Activated CD8-positive, alpha-beta memory T cell treated with anti-CD3 and anti-CD28 coated beads, Interleukin-2, amount 10 ng/mL, durations not matched to agents 7 days and 5 days (primary cell): ENCODE data around the gene ZNF346. TPM values are rescaled to one million over a fixed set of nuclear protein-coding genes. Genes with fewer than 3 reads are reported as not detected.

Source experiments
- ATAC-seq: fragments of 150-1000 bp; cut with Tn5 transposase; one replicate; pipeline ENCODE4 v1.10.0; 2021; ENCODE audit warnings: moderate library complexity
- CTCF ChIA-PET: fragments of 350-600 bp; sonication (Branson Sonifier 250); formaldehyde crosslinking; loops from one replicate; lab custom pipeline; 2021; ENCODE audit warnings: antibody characterized with exemption; lab: Charles Lee
- DNase-seq: peaks from one replicate; pipeline ENCODE4 v3.0.0-alpha.2; 2020
- H3K27ac Mint-ChIP-seq: one replicate; pipeline ENCODE4 v1.8.0; 2021; ENCODE audit warnings: mild to moderate bottlenecking, mixed read lengths
- H3K27me3 Mint-ChIP-seq: one replicate; pipeline ENCODE4 v1.8.0; 2021; ENCODE audit warnings: mixed read lengths
- H3K36me3 Mint-ChIP-seq: one replicate; pipeline ENCODE4 v1.8.0; 2021; ENCODE audit warnings: mild to moderate bottlenecking, mixed read lengths
- H3K4me1 Mint-ChIP-seq: one replicate; pipeline ENCODE4 v1.8.0; 2021; ENCODE audit warnings: mixed read lengths
- H3K4me3 Mint-ChIP-seq: one replicate; pipeline ENCODE4 v1.8.0; 2021; ENCODE audit warnings: mild to moderate bottlenecking, moderate library complexity, mixed read lengths
- H3K9me3 Mint-ChIP-seq: one replicate; pipeline ENCODE4 v1.8.0; 2022; ENCODE audit warnings: low read depth, mixed read lengths
- total RNA-seq, 2 experiments: library from RNA; stranded (reverse); gene quantifications; one replicate each; pipeline ENCODE4 v1.2.3, GENCODE V29; 2021

ZNF346 gene
- total RNA-seq, 2 experiments from 2014 or later = 28.8 to 31.2 TPM

DNA sequence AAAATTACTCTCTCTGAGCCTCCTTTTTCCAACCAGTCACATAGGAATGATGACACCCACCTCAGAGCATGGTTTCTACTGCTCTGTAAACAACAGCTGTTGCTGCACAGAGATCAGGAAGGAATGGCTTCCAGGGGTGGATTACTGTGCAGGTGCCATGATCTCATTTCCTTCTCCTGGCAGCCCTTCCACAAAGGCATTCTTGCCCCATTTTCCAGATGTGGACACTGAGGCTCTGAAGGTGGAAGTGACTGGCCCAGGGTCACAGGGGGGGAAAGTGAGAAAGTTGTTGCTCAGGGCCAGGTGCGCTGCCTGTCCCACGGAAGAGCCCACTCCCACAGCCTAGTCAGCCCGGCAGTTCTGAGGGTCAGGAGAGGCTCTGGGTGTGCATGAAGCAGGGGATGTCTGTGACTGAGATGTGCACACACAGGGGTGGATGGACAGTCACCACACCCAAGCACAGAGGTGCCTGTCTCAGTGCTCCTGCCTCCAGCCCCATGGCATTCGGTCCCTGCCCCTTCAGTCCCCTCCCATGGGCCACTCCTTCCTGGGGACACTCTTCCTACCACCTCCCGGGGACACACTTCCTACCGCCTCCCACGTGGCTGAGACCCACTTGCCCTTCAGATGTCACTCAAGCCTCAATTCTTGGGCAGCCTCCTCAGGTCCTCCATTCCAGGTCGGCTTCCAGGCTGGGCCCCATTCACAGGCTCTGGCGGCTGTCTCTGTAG, 81.2 kb downstream of the ZNF346 start:
- H3K4me1 Mint-ChIP-seq = no peaks in the 10 kb centered on the region
- H3K9me3 Mint-ChIP-seq = no peaks in the 10 kb centered on the region
- H3K36me3 Mint-ChIP-seq = no peaks in the 10 kb centered on the region
- no peak for ATAC-seq
- no peak overlapping the region for H3K4me3 Mint-ChIP-seq
- CTCF ChIA-PET = interaction anchor here (1.5 to 1.9 kb wide), 2 partner anchors 10 to 33 kb away, joined by 6 to 12 read pairs; no protein-coding TSS in a partner anchor
- DNase-seq = no peak
- no peak overlapping the region for H3K27ac Mint-ChIP-seq
- H3K27me3 Mint-ChIP-seq = peaks cover 8% of the 10 kb centered on the region

DNA sequence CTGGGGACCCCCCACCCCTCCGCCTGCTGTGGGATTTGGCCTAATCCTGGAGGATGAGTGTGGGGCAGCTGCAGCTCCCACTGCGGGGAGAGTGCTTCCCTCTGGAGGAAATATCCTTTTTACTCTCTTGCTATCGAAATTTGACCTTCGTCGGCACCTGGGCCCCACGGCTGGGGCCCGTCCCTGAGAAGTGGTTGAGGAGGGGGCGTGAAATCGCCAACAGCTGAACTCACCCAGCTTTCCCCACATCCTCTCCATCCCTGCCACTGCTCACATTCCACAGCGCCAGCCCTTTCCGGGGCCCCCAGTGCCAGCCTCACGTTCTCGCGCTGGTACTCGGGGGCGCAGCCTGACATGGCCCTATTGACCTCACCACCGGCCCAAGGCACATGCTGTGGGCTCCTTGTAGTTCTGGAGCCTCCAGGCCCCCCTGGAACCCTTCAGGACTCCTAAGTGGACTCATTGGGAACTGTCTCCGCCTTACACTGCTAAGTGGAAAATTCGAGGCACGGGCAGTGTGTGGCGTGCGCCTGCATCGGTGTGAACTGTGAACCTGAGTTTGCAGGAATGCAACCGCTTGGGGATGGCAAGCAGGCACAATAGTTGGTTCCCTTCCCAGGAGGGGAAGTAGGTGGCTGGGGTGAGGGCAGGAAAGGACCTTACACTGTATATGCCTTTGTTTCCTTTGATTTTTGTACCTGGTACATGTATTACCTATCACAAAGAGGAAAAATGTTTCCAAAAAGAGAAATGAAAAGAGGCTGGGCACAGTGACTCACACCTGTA, 83.4 kb downstream of the ZNF346 start:
- DNase-seq (no peak), ATAC-seq (no peak)
- no peaks in the 10 kb centered on the region for H3K36me3 Mint-ChIP-seq
- H3K27ac Mint-ChIP-seq = no peak overlapping the region
- H3K4me3 Mint-ChIP-seq = no peak overlapping the region
- H3K9me3 Mint-ChIP-seq = no peaks in the 10 kb centered on the region
- CTCF ChIA-PET = interaction anchor here (1.9 kb wide), 1 partner anchor 8 kb away, joined by 12 read pairs; no protein-coding TSS in a partner anchor
- no peaks in the 10 kb centered on the region for H3K4me1 Mint-ChIP-seq
- H3K27me3 Mint-ChIP-seq = peaks cover 3% of the 10 kb centered on the region

DNA sequence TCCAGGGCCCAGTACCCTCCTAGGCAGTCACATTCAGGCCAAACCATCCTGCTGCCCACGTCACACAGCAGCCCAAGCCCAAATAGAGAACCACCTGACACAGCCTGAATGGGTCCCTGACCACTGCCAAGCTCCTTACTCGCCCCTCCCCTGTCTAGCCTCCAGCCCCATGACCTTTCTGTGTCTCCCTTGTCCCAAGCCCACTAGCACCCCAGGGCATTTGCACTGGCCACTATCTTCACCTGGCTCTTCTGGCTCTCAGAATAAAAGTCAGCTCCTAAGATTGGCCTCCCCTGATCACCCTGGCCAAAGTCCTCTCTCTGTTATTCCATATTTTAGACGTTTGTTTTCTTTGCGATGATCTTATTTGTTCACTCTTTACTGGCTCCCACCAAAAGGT, 84.7 kb downstream of the ZNF346 start:
- DNase-seq = no peak
- Mint-ChIP-seq H3K36me3 (no peaks in the 10 kb centered on the region), H3K9me3 (no peaks in the 10 kb centered on the region), H3K4me3 (no peak overlapping the region), H3K4me1 (peaks cover 3% of the 10 kb centered on the region), H3K27ac (no peak overlapping the region), H3K27me3 (peaks cover 3% of the 10 kb centered on the region)
- CTCF ChIA-PET = interaction anchor here (0.8 to 1.4 kb wide), 4 partner anchors 22 to 447 kb away, joined by 3 to 5 read pairs (median 4); no protein-coding TSS in a partner anchor
- no peak for ATAC-seq

DNA sequence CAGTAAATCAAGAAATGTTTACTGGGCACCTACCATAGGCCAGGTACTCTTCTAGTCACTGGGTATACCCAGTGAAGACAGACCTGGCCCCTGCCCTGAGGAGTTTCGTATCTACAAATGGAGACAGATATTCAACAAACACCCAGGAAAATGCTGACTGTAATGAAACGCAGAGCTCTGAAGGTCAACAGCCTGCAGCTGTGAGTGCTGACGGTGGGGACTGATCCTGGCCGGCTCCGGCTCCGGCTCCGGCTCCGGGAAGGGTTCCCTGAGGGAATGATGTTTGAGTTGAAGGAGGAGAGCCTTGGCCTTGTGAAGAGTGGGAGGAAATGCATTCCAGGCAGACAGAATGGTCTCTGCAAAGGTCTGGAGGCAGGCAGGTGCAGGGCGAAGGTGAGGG, 87.3 kb downstream of the ZNF346 start:
- DNase-seq = no peak
- H3K4me1 Mint-ChIP-seq = peaks cover 14% of the 10 kb centered on the region
- CTCF ChIA-PET = interaction anchor here (1.4 to 7.0 kb wide), 5 partner anchors 17 to 451 kb away, joined by 3 to 93 read pairs (median 52); partner anchors contain the start of gene FGFR4
- no peak overlapping the region for H3K4me3 Mint-ChIP-seq
- no peaks in the 10 kb centered on the region for H3K27me3 Mint-ChIP-seq
- H3K9me3 Mint-ChIP-seq = no peaks in the 10 kb centered on the region
- ATAC-seq = no peak
- no peak overlapping the region for H3K27ac Mint-ChIP-seq
- no peaks in the 10 kb centered on the region for H3K36me3 Mint-ChIP-seq

DNA sequence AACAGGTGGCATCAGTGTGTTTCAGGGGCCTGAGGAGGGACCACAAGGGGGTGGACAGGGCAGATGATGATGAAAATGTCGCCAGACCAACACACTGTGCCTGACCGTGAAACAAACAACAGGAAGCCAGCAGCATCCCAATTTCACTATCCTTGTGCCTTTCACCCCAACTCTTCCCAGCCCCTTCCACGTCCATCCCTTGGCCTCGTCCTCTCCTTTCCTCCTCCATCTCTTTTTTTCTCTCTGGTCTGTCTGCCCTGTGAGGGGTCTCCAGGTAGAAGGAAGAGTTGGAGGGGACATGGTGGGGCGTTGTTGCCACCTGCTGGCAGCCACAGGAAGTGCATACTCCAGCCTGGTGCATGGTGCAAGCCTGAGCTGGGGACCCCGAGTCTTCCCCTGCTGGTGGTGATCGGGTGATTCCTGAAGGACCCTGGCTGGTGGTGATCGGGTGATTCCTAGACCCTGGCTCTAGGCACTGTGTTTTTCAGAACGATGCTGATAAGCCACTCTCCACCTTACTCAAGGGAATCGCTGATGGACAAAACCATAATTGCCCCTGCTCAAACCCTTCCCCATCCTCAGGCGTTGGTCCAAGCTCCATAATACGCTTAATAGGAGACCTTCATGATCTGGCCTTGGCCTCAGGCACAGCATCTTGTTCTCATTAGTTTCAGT, 89.4 kb downstream of the ZNF346 start:
- CTCF ChIA-PET = interaction anchor here (0.6 to 7.0 kb wide), 35 partner anchors 9 to 453 kb away, joined by 3 to 93 read pairs (median 4); partner anchors contain the start of genes FGFR4 and MXD3
- no peaks in the 10 kb centered on the region for H3K27me3 Mint-ChIP-seq
- H3K27ac Mint-ChIP-seq = no peak overlapping the region
- H3K9me3 Mint-ChIP-seq = no peaks in the 10 kb centered on the region
- H3K4me1 Mint-ChIP-seq = peaks cover 24% of the 10 kb centered on the region
- H3K4me3 Mint-ChIP-seq = peak overlapping the region; percentile 17
- H3K36me3 Mint-ChIP-seq = no peaks in the 10 kb centered on the region
- ATAC-seq (peak; percentile 41), DNase-seq (peak; percentile 73)

DNA sequence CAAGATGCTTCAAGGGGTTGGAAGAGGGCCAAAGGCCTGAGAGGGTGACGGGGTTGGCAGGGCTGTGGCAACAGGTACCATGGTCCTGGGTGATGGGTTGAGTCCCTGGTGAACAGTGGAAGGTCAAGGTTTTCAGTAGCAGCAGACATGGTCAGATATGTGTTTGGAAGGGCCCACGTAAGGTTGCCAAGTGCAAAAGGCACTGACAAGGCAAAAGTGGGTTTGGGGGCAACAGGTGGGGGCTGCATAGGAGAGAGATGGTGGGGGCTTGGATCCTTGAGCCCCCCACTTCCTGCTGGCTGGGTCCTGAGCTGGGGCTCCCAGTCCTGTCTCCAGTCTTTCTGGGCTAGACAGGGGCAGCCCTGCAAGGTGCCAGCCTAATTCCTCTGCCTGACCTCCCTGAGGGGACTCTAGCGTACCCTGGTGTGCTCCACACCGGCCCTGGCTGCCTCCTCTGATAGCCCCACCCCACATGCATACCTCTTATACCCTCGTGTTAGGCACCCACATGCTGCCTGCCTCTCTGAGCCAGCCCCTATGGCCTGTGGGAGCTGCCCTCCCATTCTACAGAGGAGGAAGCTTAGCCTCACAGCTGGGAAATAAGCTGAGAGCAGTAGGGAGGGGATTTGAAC, 90.2 kb downstream of the ZNF346 start:
- Mint-ChIP-seq H3K4me1 (peaks cover 30% of the 10 kb centered on the region), H3K9me3 (no peaks in the 10 kb centered on the region), H3K36me3 (no peaks in the 10 kb centered on the region), H3K27ac (no peak overlapping the region), H3K27me3 (no peaks in the 10 kb centered on the region), H3K4me3 (no peak overlapping the region)
- no peak for ATAC-seq
- CTCF ChIA-PET = interaction anchor here (0.6 to 7.0 kb wide), 56 partner anchors 8 to 454 kb away, joined by 3 to 93 read pairs (median 5); partner anchors contain the start of genes FGFR4, LMAN2, MXD3 and NSD1
- no peak for DNase-seq

DNA sequence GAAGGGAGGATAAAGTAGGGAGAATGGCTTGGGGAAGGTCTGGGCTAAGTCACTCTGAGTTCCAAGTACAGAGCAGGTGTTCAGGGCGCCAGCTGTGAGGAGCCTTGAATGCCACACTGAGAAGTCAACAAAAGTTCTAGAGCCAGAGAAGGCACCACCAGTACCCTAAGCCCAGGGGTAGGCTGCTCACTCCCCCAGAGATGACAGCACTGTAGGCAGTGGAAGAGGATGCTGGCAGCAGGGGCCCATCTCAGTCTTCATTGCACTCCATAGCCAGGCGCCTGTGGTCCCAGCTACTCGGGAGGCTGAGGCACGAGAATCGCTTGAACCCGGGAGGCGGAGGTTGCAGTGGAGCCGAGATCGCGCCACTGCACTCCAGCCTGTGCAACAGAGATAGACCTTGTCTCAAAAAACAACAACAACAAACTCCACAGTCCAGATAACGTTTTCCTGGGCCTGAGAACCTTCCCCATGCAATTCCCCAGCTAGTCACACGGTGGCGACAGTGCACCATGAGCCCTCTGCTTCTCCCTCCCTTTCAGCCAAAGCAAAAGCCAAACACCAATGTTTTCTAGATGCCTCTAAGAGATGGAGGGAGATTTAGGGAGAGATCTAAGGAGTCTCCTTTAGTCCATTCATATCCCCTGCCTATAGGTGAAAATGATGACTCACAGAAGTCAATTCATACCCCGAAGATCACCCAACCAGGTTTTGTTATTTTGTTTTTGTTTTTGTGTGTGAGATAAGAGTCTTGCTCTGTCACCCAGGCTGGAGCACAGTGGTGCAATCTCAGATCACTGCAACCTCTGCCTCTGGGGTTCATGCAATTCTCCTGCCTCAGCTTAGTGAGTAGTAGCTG, 91.3 kb downstream of the ZNF346 start:
- Mint-ChIP-seq H3K9me3 (no peaks in the 10 kb centered on the region), H3K4me1 (peaks cover 30% of the 10 kb centered on the region), H3K27me3 (no peaks in the 10 kb centered on the region), H3K36me3 (no peaks in the 10 kb centered on the region), H3K27ac (peak overlapping the region; percentile 60), H3K4me3 (no peak overlapping the region)
- CTCF ChIA-PET = interaction anchor here (0.6 to 7.0 kb wide), 54 partner anchors 9 to 455 kb away, joined by 3 to 93 read pairs (median 4); partner anchors contain the start of genes FGFR4, HK3, LMAN2 and MXD3
- ATAC-seq (peak; percentile 60), DNase-seq (peak; percentile 86)

DNA sequence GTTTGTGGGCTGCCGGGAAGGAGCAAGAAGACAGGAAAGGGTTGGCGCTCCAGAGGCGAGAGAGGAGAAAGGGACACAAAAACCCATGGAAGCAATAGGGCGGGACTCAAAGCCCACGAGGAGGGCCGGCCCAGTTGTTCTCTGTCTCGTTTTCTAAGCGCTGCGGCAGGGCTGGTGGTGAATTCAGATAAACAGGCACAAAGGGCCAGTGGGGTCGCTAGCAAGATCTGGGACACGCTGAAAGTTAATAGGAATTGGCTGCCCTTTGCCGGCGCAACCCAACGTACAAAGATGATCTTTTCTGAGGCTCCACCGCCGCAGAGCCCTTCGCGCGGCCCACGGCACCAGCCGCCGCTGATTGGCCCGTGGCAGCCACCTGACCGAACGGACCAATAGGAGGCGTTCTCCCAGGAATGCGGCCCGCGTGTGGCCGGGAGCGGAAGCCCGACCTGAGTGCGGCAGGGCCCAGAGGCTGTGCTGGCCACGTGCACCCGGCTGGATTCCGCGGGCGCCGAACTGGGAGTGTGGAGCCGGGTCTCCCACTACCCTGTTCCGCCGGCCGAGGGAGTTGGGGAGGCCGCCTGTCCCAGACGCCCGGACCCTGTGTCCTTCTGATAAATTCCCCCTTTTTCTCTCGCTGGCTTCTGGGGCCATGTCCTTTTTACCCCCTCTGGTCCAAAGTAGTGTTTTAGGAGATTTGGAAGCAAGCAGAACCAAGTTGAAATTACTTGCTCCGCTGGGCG, 94.3 kb downstream of the ZNF346 start:
- ATAC-seq (peak; percentile 99), DNase-seq (peak; percentile 91)
- Mint-ChIP-seq H3K27ac (peak overlapping the region; percentile 85), H3K4me3 (peak overlapping the region; percentile 25), H3K36me3 (no peaks in the 10 kb centered on the region), H3K4me1 (peaks cover 27% of the 10 kb centered on the region), H3K9me3 (no peaks in the 10 kb centered on the region), H3K27me3 (no peaks in the 10 kb centered on the region)
- CTCF ChIA-PET = interaction anchor here (0.7 to 1.3 kb wide), 3 partner anchors 12 to 15 kb away, joined by 3 read pairs; no protein-coding TSS in a partner anchor

DNA sequence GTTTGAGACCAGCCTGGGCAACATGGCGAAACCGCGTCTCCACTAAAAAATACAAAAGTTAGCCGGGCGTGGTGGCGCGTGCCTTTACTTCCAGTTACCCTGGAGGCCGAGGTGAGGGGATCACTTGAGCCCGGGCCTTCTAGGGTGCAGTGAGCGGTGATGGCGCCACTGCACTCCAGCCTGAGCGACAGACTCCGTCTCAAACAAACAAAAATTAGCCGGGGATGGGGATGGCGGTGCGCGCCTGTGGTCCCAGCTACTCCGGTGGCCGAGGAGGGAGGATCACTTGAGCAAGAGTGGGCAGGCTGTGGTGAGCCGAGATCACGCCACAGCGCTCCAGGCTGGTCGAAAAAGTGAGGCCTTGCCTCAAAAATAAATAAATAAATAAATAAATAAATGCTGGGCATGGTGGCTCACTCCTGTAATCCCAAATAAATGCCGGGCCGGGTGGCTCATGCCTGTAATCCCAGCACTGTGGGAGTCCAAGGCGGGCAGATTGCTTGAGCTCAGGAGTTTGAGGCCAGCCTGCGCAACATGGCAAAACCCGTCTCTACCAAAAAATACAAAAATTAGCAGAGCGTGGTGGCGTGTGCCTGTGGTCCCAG, 95.0 kb downstream of the ZNF346 start:
- no peak for ATAC-seq
- Mint-ChIP-seq H3K27ac (no peak overlapping the region), H3K36me3 (no peaks in the 10 kb centered on the region), H3K9me3 (no peaks in the 10 kb centered on the region), H3K4me1 (peaks cover 27% of the 10 kb centered on the region), H3K4me3 (no peak overlapping the region), H3K27me3 (no peaks in the 10 kb centered on the region)
- no peak for DNase-seq
- CTCF ChIA-PET = interaction anchor here (0.7 to 1.6 kb wide), 6 partner anchors 11 to 457 kb away, joined by 3 to 10 read pairs (median 4); no protein-coding TSS in a partner anchor

DNA sequence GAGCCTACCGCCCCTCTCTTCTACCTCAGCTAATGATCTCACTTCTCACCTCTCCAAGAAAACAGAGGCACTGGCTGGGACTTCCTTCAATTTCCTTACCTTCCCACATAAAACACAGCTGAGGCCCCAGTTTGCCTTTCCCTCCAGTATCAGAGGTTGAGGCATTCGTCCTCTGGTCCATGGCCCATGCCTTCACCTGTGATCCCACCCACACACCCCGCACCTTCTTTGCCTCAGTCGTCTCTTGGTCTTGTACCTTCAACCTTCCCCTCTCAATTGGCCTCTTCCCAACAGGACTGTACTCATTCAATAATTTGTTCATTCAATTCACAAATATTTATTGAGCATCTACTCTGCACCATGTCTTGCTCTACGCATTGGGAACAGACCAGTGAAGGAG, 100.1 kb downstream of the ZNF346 start:
- no peak overlapping the region for H3K27ac Mint-ChIP-seq
- CTCF ChIA-PET = interaction anchor here (1.3 kb wide), 1 partner anchor 10 kb away, joined by 5 read pairs; no protein-coding TSS in a partner anchor
- ATAC-seq = no peak

More for the DNA sequence above, 100.1 kb downstream of the ZNF346 start:
- no peak for DNase-seq
- H3K36me3 Mint-ChIP-seq = no peaks in the 10 kb centered on the region
- H3K4me1 Mint-ChIP-seq = no peaks in the 10 kb centered on the region
- H3K27me3 Mint-ChIP-seq = no peaks in the 10 kb centered on the region
- no peak overlapping the region for H3K4me3 Mint-ChIP-seq
- H3K9me3 Mint-ChIP-seq = no peaks in the 10 kb centered on the region
